Vagina (tissue), 2 donors: ENCODE data around the gene SPTA1. TPM values are rescaled to one million over a fixed set of nuclear protein-coding genes. Genes with fewer than 3 reads are reported as not detected.

Experiments
- DNase-seq, 2 donors: peaks; one replicate each; pipeline ENCODE4 v3.0.0-alpha.2; 2017; ENCODE audit errors: extremely low spot score in 2 of 2
- H3K27ac ChIP-seq: fragments of 200-600 bp; sonication (generic); one replicate; pipeline ENCODE4 v1.5.1; 2019
- H3K27me3 ChIP-seq: fragments of 200-600 bp; sonication (generic); one replicate; pipeline ENCODE4 v1.5.1; 2019
- H3K36me3 ChIP-seq, 2 donors: fragments of 200-600 bp; sonication (generic); one replicate each; pipeline ENCODE4 v1.5.1; 2017 to 2019
- H3K4me1 ChIP-seq: fragments of 200-600 bp; sonication (generic); one replicate; pipeline ENCODE4 v1.5.1; 2019
- H3K4me3 ChIP-seq, 2 donors: fragments of 200-600 bp; sonication (generic); 1 replicate in 1 of 2; 2 replicates in 1 of 2; pipeline ENCODE4 v1.5.1; 2016 to 2019
- H3K9me3 ChIP-seq: fragments of 200-600 bp; sonication (generic); one replicate; pipeline ENCODE4 v1.5.1; 2019
- POLR2A ChIP-seq, 2 donors: fragments of 450-650 bp; IDR thresholded peaks; one replicate each; pipeline ENCODE4 v1.6.1; 2017; ENCODE audit warnings: antibody characterized with exemption in 2 of 2, mild to moderate bottlenecking in 2 of 2, moderate library complexity in 2 of 2
- POLR2AphosphoS5 ChIP-seq, 2 donors: sonication (generic); formaldehyde crosslinking; IDR thresholded peaks; one replicate each; pipeline ENCODE4 v1.9.0; 2017; ENCODE audit warnings: antibody characterized with exemption in 2 of 2, mild to moderate bottlenecking in 2 of 2, low read depth in 1 of 2; ENCODE audit not compliant: insufficient read depth in 1 of 2
- intact Hi-C: fragments of 100-400 bp; cut with DNase I; formaldehyde crosslinking; loops from one replicate; pipeline ENCODE4 v1.15.1; 2023
- total RNA-seq: library from RNA; depleted of rRNA; stranded (reverse); fragments of >200 nt; gene quantifications from one replicate; pipeline ENCODE4 v1.2.3, GENCODE V29; 2016
- TF ChIP-seq, protein P1 (sequence below), 3 experiments: fragments of 450-650 bp in 2 of 3; fragments of 200-600 bp in 1 of 3; sonication (generic) in 1 of 3; IDR thresholded peaks; one replicate each; pipeline ENCODE4 v1.5.1; 2017 to 2019; ENCODE audit warnings: antibody characterized with exemption in 3 of 3, mild to moderate bottlenecking in 2 of 3, moderate library complexity in 2 of 3

The SPTA1 gene
- total RNA-seq, 1 donor from 2014 or later = 0.25 TPM

- no peak overlapping the region for H3K4me3 ChIP-seq
- TF ChIP-seq, protein P1, sequence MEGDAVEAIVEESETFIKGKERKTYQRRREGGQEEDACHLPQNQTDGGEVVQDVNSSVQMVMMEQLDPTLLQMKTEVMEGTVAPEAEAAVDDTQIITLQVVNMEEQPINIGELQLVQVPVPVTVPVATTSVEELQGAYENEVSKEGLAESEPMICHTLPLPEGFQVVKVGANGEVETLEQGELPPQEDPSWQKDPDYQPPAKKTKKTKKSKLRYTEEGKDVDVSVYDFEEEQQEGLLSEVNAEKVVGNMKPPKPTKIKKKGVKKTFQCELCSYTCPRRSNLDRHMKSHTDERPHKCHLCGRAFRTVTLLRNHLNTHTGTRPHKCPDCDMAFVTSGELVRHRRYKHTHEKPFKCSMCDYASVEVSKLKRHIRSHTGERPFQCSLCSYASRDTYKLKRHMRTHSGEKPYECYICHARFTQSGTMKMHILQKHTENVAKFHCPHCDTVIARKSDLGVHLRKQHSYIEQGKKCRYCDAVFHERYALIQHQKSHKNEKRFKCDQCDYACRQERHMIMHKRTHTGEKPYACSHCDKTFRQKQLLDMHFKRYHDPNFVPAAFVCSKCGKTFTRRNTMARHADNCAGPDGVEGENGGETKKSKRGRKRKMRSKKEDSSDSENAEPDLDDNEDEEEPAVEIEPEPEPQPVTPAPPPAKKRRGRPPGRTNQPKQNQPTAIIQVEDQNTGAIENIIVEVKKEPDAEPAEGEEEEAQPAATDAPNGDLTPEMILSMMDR (IDR thresholded peaks at IDR 0.05) = no peak
- TF ChIP-seq POLR2AphosphoS5 (IDR thresholded peaks at IDR 0.05; ENCODE audit: insufficient read depth in 1 of 2, low read depth in 1 of 2) = no peak
- no peak for TF ChIP-seq POLR2A (IDR thresholded peaks at IDR 0.05)
- intact Hi-C loops = no loop called here
Observed at GRCh38 chr1:158716335-158716734, 29.8 kb upstream of the SPTA1 start.

DNA sequence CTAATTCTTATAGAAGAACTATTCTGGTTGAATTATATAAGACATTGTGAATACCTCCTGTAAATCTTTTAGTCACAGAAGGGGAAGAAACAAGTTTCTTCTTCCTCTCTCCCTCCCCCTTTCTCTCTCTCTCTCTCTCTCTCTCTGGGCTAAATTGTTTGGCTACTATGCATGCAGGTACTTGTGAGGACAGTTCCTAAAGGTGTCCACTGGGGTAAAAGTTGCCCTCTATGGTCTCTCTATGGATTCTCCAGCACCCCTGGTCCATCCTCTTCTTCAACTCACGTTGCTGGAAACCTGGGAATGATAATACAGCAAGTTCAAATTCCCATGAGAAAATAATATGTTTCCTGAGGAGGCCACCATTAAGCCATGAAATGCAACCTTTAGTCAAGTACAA is 28.2 kb upstream of the SPTA1 start:
- intact Hi-C loops = no loop called here

More at GRCh38 chr1:158716335-158716734, 29.8 kb upstream of the SPTA1 start:
- Histone ChIP-seq H3K4me1 (no peaks in the 10 kb centered on the region), H3K27ac (no peak overlapping the region), H3K36me3 (no peaks in the 10 kb centered on the region), H3K27me3 (no peaks in the 10 kb centered on the region), H3K9me3 (no peaks in the 10 kb centered on the region)
- DNase-seq = no peak

GRCh38 chr1:158711098-158711497 is 24.6 kb upstream of the SPTA1 start:
- intact Hi-C loops = no loop called here
- no peaks in the 10 kb centered on the region for H3K27me3 ChIP-seq

More for the DNA sequence above, 28.2 kb upstream of the SPTA1 start:
- no peaks in the 10 kb centered on the region for H3K27me3 ChIP-seq
- H3K27ac ChIP-seq = no peak overlapping the region
- H3K9me3 ChIP-seq = no peaks in the 10 kb centered on the region
- no peaks in the 10 kb centered on the region for H3K4me1 ChIP-seq
- TF ChIP-seq POLR2A (IDR thresholded peaks at IDR 0.05) (no peak), POLR2AphosphoS5 (IDR thresholded peaks at IDR 0.05; ENCODE audit: insufficient read depth in 1 of 2, low read depth in 1 of 2) (no peak)
- TF ChIP-seq, protein P1 (IDR thresholded peaks at IDR 0.05) = no peak
- H3K4me3 ChIP-seq = no peak overlapping the region
- no peak for DNase-seq
- no peaks in the 10 kb centered on the region for H3K36me3 ChIP-seq

GRCh38 chr1:158706096-158706495 is 19.6 kb upstream of the SPTA1 start:
- no peak overlapping the region for H3K4me3 ChIP-seq
- TF ChIP-seq POLR2A (IDR thresholded peaks at IDR 0.05) (no peak), POLR2AphosphoS5 (IDR thresholded peaks at IDR 0.05; ENCODE audit: insufficient read depth in 1 of 2, low read depth in 1 of 2) (no peak)
- TF ChIP-seq, protein P1 (IDR thresholded peaks at IDR 0.05) = no peak
- no peak for DNase-seq
- no peaks in the 10 kb centered on the region for H3K27me3 ChIP-seq
- intact Hi-C loops = no loop called here
- H3K9me3 ChIP-seq = no peaks in the 10 kb centered on the region
- H3K36me3 ChIP-seq = no peaks in the 10 kb centered on the region
- H3K4me1 ChIP-seq = no peaks in the 10 kb centered on the region
- H3K27ac ChIP-seq = no peak overlapping the region

More at GRCh38 chr1:158711098-158711497, 24.6 kb upstream of the SPTA1 start:
- Histone ChIP-seq H3K4me3 (no peak overlapping the region), H3K9me3 (no peaks in the 10 kb centered on the region), H3K4me1 (no peaks in the 10 kb centered on the region), H3K36me3 (no peaks in the 10 kb centered on the region), H3K27ac (no peak overlapping the region)
- TF ChIP-seq POLR2AphosphoS5 (IDR thresholded peaks at IDR 0.05; ENCODE audit: insufficient read depth in 1 of 2, low read depth in 1 of 2) (no peak), POLR2A (IDR thresholded peaks at IDR 0.05) (no peak)
- TF ChIP-seq, protein P1 (IDR thresholded peaks at IDR 0.05) = no peak
- no peak for DNase-seq

DNA sequence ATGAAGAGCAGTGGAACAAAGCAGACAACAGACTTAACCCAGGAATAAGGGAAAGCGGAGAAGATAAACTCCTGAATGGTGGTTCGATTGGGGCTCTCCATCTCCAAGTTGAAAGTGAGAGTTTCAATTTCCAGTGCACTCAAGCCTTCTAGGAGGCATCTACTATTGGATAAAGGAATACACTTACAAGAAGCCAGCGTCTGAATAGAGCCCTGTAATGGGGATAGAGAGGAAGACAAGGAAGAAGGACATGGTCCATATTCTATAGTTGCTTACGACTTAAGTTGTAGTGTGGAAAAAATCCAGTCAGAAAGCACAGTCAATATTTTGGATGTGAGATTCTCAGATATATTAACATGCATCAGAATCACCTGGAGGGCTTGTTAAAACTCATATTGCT is 14.0 kb upstream of the SPTA1 start, which contains the start of gene OR6K2:
OR6K2 (minus strand) TSS at position 101 of the 400 bp plus-strand sequence; CDS start at position 101, 0 bp downstream.
- no peak within 1 kb of the TSS for H3K27ac ChIP-seq
- H3K4me1 ChIP-seq = no peaks in the 10 kb centered on the region
- DNase-seq = no peak
- no peaks in the 10 kb centered on the region for H3K27me3 ChIP-seq
- intact Hi-C loops = no loop called here
- no peaks in the 10 kb centered on the region for H3K9me3 ChIP-seq
- H3K4me3 ChIP-seq = no peak within 1 kb of the TSS
- no peak for TF ChIP-seq POLR2A (IDR thresholded peaks at IDR 0.05)
- no peaks in the 10 kb centered on the region for H3K36me3 ChIP-seq
